Stimulated activated naive CD4-positive, alpha-beta T cell (primary cell): Measurements from ENCODE around the gene ARL6IP4.

Experiments used
- DNase-seq, 6 experiments: peaks; one replicate each; lab custom pipeline; 2025; lab: John Stamatoyannopoulos, UW

Gene ARL6IP4

GRCh38 chr12:122978507-122978955 is 1.9 kb upstream of the ARL6IP4 start:
- no peak for DNase-seq

- no peak for DNase-seq
Observed at GRCh38 chr12:122979001-122979907, 1.2 kb upstream of the ARL6IP4 start.

- DNase-seq = no peak
Observed at GRCh38 chr12:122979908-122980182, 636 bp upstream of the ARL6IP4 start.

- peak in 4 of 6 experiments; percentile 40 to 58 (median 44) for DNase-seq
Observed at GRCh38 chr12:122981036-122981471, 573 bp downstream of the ARL6IP4 start.

GRCh38 chr12:122981587-122982476 is 1.4 kb downstream of the ARL6IP4 start:
- no peak for DNase-seq

GRCh38 chr12:122982477-122982815 is 2.0 kb downstream of the ARL6IP4 start:
- no peak for DNase-seq

- no peak for DNase-seq
Observed at GRCh38 chr12:122982963-122983788, 2.7 kb downstream of the ARL6IP4 start.

- no peak for DNase-seq
Observed at GRCh38 chr12:122983789-122984515, 3.5 kb downstream of the ARL6IP4 start.

GRCh38 chr12:122984612-122985337 is 4.3 kb downstream of the ARL6IP4 start:
- no peak for DNase-seq

GRCh38 chr12:122985338-122986257 is 5.1 kb downstream of the ARL6IP4 start:
- no peak for DNase-seq

GRCh38 chr12:122986258-122986871 is 5.9 kb downstream of the ARL6IP4 start:
- no peak for DNase-seq

GRCh38 chr12:122987086-122987951 is 6.8 kb downstream of the ARL6IP4 start:
- DNase-seq = no peak

- no peak for DNase-seq
Observed at GRCh38 chr12:122988036-122988435, 7.6 kb downstream of the ARL6IP4 start.

GRCh38 chr12:122988612-122989212 is 8.2 kb downstream of the ARL6IP4 start:
- no peak for DNase-seq

- no peak for DNase-seq
Observed at GRCh38 chr12:122989225-122989839, 8.9 kb downstream of the ARL6IP4 start.

GRCh38 chr12:122989874-122990419 is 9.5 kb downstream of the ARL6IP4 start:
- DNase-seq = no peak

GRCh38 chr12:122990561-122990960 is 10.1 kb downstream of the ARL6IP4 start:
- no peak for DNase-seq
